ENCODE results near the gene GLMN. TPM values are rescaled to one million over a fixed set of nuclear protein-coding genes. Genes with fewer than 3 reads are reported as not detected.

Gene GLMN
- total RNA-seq, 2 donors from 2014 or later: 27.2 to 27.7 TPM

GRCh38 chr1:92343061-92343460 is 44.3 kb upstream of the GLMN start:
- Histone ChIP-seq H3K4me1 (ENCODE audit: control insufficient read depth, insufficient read depth, low read length) (no peaks in the 10 kb centered on the region), H3K27ac (ENCODE audit: low read depth, low read length) (no peak overlapping the region), H3K4me3 (ENCODE audit: low read length) (no peak overlapping the region), H3K27me3 (ENCODE audit: control insufficient read depth, insufficient read depth, low read length, poor library complexity, severe bottlenecking) (no peaks in the 10 kb centered on the region), H3K9ac (ENCODE audit: extremely low read depth, low read length, poor library complexity, severe bottlenecking) (no peak overlapping the region), H3K9me3 (ENCODE audit: control insufficient read depth, low read length) (no peaks in the 10 kb centered on the region), H3K36me3 (ENCODE audit: control insufficient read depth, insufficient read depth, low read length) (peaks cover 44% of the 10 kb centered on the region)
- no peak for TF ChIP-seq CTCF (conservative IDR thresholded peaks at IDR 0.05)
- no peak for DNase-seq
- H3K4me1 Mint-ChIP-seq: no peaks in the 10 kb centered on the region
- 100% methylated on average over 3 of the region's 3 CpGs; no CpG with 5 or more reads in 1 of the 2 experiments for WGBS, 2 experiments (ENCODE audit: insufficient coverage in 1 of 2, insufficient read length in 1 of 2)
- H3K9me3 Mint-ChIP-seq: no peaks in the 10 kb centered on the region
- H3K36me3 Mint-ChIP-seq (ENCODE audit: low read depth): peaks cover 31% of the 10 kb centered on the region
- H3K4me3 Mint-ChIP-seq: no peak overlapping the region
- no peak overlapping the region for H3K27ac Mint-ChIP-seq
- no peaks in the 10 kb centered on the region for H3K27me3 Mint-ChIP-seq (ENCODE audit: insufficient read depth)

GRCh38 chr1:92342401-92342800 is 43.6 kb upstream of the GLMN start:
- Histone ChIP-seq H3K4me1 (ENCODE audit: control insufficient read depth, insufficient read depth, low read length) (no peaks in the 10 kb centered on the region), H3K4me3 (ENCODE audit: low read length) (no peak overlapping the region), H3K9me3 (ENCODE audit: control insufficient read depth, low read length) (no peaks in the 10 kb centered on the region), H3K36me3 (ENCODE audit: control insufficient read depth, insufficient read depth, low read length) (peaks cover 38% of the 10 kb centered on the region), H3K27me3 (ENCODE audit: control insufficient read depth, insufficient read depth, low read length, poor library complexity, severe bottlenecking) (no peaks in the 10 kb centered on the region), H3K9ac (ENCODE audit: extremely low read depth, low read length, poor library complexity, severe bottlenecking) (no peak overlapping the region), H3K27ac (ENCODE audit: low read depth, low read length) (no peak overlapping the region)
- Mint-ChIP-seq H3K36me3 (ENCODE audit: low read depth) (peaks cover 26% of the 10 kb centered on the region), H3K27ac (no peak overlapping the region), H3K4me3 (no peak overlapping the region), H3K27me3 (ENCODE audit: insufficient read depth) (no peaks in the 10 kb centered on the region), H3K9me3 (no peaks in the 10 kb centered on the region), H3K4me1 (no peaks in the 10 kb centered on the region)
- TF ChIP-seq CTCF (conservative IDR thresholded peaks at IDR 0.05): no peak
- 94 to 100% methylated on average over 1 of the region's 1 CpG for WGBS, 2 experiments (ENCODE audit: insufficient coverage in 1 of 2, insufficient read length in 1 of 2)
- DNase-seq: no peak

GRCh38 chr1:92340154-92340553 is 41.4 kb upstream of the GLMN start:
- Mint-ChIP-seq H3K9me3 (no peaks in the 10 kb centered on the region), H3K27me3 (ENCODE audit: insufficient read depth) (no peaks in the 10 kb centered on the region), H3K36me3 (ENCODE audit: low read depth) (peaks cover 22% of the 10 kb centered on the region), H3K4me1 (no peaks in the 10 kb centered on the region), H3K4me3 (no peak overlapping the region), H3K27ac (no peak overlapping the region)
- H3K4me3 ChIP-seq (ENCODE audit: low read length): no peak overlapping the region
- no peaks in the 10 kb centered on the region for H3K27me3 ChIP-seq (ENCODE audit: control insufficient read depth, insufficient read depth, low read length, poor library complexity, severe bottlenecking)
- TF ChIP-seq CTCF (conservative IDR thresholded peaks at IDR 0.05): no peak
- peaks cover 44% of the 10 kb centered on the region for H3K36me3 ChIP-seq (ENCODE audit: control insufficient read depth, insufficient read depth, low read length)
- H3K27ac ChIP-seq (ENCODE audit: low read depth, low read length): no peak overlapping the region
- H3K4me1 ChIP-seq (ENCODE audit: control insufficient read depth, insufficient read depth, low read length): no peaks in the 10 kb centered on the region
- H3K9me3 ChIP-seq (ENCODE audit: control insufficient read depth, low read length): no peaks in the 10 kb centered on the region
- no peak for DNase-seq
- WGBS, 2 experiments (ENCODE audit: insufficient coverage in 1 of 2, insufficient read length in 1 of 2): 88 to 100% methylated on average over 1 of the region's 1 CpG
- H3K9ac ChIP-seq (ENCODE audit: extremely low read depth, low read length, poor library complexity, severe bottlenecking): no peak overlapping the region

Measured in endodermal cell (in vitro differentiated cells).